Neutrophil (primary cell): ENCODE data around the gene GDF10.

ENCODE experiments used
- H3K27ac ChIP-seq: fragments of 200-600 bp; sonication (generic); 2 replicates; pipeline ENCODE4 v1.5.1; 2016; ENCODE audit warnings: mild to moderate bottlenecking, moderate library complexity
- H3K27me3 ChIP-seq: fragments of 200-600 bp; sonication (generic); 2 replicates; pipeline ENCODE4 v1.6.0; 2016; ENCODE audit warnings: mild to moderate bottlenecking
- H3K36me3 ChIP-seq: fragments of 200-600 bp; sonication (generic); 2 replicates; pipeline ENCODE4 v1.5.1; 2017
- H3K4me1 ChIP-seq, 2 experiments: fragments of 200-600 bp in 1 of 2; sonication (generic) in 1 of 2; 1 replicate in 1 of 2; 2 replicates in 1 of 2; pipeline versions ENCODE4 v1.5.1 to v1.6.1; 2013 to 2016; ENCODE audit warnings: low read depth in 1 of 2, low read length in 1 of 2, mild to moderate bottlenecking in 1 of 2, moderate library complexity in 1 of 2; ENCODE audit not compliant: control insufficient read depth in 1 of 2, insufficient read depth in 1 of 2
- H3K4me3 ChIP-seq, 2 experiments: fragments of 200-600 bp in 1 of 2; sonication (generic) in 1 of 2; 1 replicate in 1 of 2; 2 replicates in 1 of 2; pipeline ENCODE4 v1.5.1; 2013 to 2016; ENCODE audit warnings: low read depth in 1 of 2, low read length in 1 of 2, mild to moderate bottlenecking in 1 of 2, moderate library complexity in 1 of 2
- H3K9me3 ChIP-seq: fragments of 200-600 bp; sonication (generic); 2 replicates; pipeline ENCODE4 v1.5.1; 2016
- TF ChIP-seq, protein P1 (sequence below): fragments of 200-600 bp; sonication (generic); IDR thresholded peaks from 2 replicates; pipeline ENCODE4 v1.5.1; 2016; ENCODE audit warnings: antibody characterized with exemption

The GDF10 gene

DNA sequence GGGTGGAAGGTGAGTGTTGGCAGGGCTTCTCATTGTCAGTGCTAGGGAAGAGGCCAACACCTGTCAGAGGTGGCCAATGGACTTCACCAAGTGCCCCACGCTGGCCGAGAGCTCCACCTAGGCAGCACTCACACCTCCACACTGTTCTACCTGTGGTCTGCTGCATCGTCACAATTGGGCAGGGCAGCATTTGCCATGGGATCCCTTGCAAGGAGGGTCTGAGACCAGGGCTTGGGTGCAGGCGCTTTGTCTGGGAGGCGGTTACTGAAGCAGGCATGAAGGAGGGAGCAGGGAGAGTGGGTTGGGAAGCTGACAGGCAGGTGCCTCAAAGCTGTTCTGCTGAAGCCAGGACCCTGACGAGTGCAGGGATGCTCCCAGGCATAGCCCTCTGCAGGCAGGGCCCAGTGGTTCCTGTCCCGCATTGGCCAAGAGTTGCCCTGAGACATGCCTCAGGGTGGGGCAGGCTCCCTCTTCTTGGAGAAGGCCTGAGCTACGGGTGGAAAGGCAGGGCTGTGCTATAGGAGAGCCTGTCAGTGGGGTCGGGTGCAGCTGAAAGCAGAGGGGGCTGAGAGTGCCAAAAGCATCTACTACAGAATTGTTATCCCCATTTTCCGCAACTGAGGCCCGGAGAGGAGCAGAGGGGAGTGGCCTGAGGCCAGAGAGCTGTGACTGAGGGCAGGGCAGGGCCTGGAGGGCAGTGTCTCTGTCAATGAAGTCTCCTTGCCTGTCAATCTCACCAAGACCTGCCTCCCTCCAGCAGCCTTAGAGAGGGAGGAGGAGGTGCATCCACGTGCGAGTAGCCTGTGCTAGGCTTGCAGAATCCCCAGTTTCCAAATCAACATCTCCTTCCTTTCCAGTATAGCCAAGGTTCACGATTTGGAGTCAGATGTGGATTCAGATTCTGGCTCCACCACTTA lies 52.2 kb downstream of the GDF10 start:
- no peaks in the 10 kb centered on the region for H3K4me1 ChIP-seq
- TF ChIP-seq, protein P1, sequence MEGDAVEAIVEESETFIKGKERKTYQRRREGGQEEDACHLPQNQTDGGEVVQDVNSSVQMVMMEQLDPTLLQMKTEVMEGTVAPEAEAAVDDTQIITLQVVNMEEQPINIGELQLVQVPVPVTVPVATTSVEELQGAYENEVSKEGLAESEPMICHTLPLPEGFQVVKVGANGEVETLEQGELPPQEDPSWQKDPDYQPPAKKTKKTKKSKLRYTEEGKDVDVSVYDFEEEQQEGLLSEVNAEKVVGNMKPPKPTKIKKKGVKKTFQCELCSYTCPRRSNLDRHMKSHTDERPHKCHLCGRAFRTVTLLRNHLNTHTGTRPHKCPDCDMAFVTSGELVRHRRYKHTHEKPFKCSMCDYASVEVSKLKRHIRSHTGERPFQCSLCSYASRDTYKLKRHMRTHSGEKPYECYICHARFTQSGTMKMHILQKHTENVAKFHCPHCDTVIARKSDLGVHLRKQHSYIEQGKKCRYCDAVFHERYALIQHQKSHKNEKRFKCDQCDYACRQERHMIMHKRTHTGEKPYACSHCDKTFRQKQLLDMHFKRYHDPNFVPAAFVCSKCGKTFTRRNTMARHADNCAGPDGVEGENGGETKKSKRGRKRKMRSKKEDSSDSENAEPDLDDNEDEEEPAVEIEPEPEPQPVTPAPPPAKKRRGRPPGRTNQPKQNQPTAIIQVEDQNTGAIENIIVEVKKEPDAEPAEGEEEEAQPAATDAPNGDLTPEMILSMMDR = no peak
- no peak overlapping the region for H3K4me3 ChIP-seq
- H3K36me3 ChIP-seq = no peaks in the 10 kb centered on the region
- H3K9me3 ChIP-seq = no peaks in the 10 kb centered on the region
- H3K27ac ChIP-seq = no peak overlapping the region
- no peaks in the 10 kb centered on the region for H3K27me3 ChIP-seq

DNA sequence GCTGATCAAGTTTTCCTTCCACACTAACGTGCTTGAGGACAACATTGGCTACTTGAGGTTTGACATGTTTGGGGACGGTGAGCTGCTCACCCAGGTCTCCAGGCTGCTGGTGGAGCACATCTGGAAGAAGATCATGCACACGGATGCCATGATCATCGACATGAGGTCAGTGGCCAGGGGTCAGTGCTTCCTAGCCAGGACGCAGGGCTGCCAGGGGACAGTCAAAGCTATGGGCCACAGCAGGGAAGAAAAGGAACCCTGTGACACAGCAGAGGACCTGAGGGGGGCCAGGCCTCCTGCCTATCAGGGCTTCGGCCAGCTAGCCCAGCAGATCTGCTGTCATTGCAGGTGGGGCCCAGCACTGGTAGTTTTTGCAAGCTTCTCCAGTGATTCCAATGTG lies 53.4 kb downstream of the GDF10 start:
- H3K4me1 ChIP-seq = no peaks in the 10 kb centered on the region
- no peak overlapping the region for H3K4me3 ChIP-seq
- H3K9me3 ChIP-seq = no peaks in the 10 kb centered on the region
- no peaks in the 10 kb centered on the region for H3K27me3 ChIP-seq
- no peak overlapping the region for H3K27ac ChIP-seq
- TF ChIP-seq, protein P1 = no peak
- no peaks in the 10 kb centered on the region for H3K36me3 ChIP-seq

DNA sequence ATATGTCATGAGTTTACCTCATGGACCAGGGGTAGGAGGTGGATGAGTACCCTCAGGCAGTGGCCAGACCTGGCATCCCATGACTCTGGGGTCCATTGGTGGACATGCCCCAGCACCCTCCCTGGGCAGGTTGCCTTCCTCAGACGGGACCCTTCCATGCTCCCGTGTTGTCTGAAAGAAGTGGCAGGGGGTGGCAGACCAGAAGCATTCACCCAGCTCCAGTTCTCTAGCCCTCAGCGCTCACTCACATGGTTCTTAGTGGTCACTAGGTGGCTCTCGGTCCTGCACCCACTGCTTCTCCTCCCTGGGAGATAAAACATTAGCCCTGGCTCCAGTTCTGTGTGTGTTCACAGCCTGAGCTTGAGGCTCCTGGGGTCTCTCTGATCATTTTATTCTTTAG lies 54.2 kb downstream of the GDF10 start:
- Histone ChIP-seq H3K27ac (no peak overlapping the region), H3K4me3 (no peak overlapping the region), H3K27me3 (no peaks in the 10 kb centered on the region), H3K4me1 (no peaks in the 10 kb centered on the region), H3K36me3 (no peaks in the 10 kb centered on the region), H3K9me3 (no peaks in the 10 kb centered on the region)
- TF ChIP-seq, protein P1 = no peak

DNA sequence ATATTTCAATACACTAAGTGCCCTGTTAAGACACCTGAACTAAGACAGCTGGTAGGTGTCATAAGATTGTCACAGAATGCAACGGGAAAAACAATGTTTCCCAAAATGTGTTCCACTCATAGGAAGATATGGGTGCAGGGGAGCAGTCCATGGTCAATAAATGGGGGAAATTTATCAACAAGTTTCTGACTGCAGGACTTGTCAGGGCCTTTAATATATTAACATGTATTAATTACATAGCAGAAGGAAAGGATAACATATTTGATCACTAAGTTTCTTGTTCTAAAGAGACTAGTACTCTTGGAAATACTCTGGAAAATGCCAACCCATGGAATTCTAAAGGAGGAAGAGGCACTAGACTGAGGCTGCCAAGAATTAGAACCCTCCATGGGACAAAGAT lies 54.9 kb downstream of the GDF10 start:
- no peak overlapping the region for H3K27ac ChIP-seq
- no peaks in the 10 kb centered on the region for H3K4me1 ChIP-seq
- no peaks in the 10 kb centered on the region for H3K9me3 ChIP-seq
- no peak overlapping the region for H3K4me3 ChIP-seq
- H3K36me3 ChIP-seq = no peaks in the 10 kb centered on the region
- TF ChIP-seq, protein P1 = no peak
- H3K27me3 ChIP-seq = no peaks in the 10 kb centered on the region

DNA sequence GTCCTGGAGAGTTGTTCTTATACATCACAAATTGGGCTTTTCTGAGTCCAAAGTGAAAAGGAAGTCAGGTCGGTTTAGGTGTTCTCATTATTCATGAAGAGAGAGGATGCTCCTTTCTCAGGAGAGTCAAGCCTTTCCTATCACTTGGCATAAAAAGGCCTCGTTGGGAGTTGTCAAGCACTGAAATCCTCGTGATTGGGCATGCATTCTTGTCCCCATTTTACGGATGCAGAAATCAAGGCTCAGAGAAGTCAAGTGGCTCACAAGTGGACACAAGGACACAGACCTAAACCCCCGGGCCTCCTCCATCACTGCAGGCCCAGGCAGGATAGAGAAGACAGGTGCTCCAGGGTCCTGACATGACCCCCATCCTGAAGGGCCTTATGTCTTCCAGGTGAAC lies 56.7 kb downstream of the GDF10 start:
- Histone ChIP-seq H3K27ac (no peak overlapping the region), H3K4me1 (no peaks in the 10 kb centered on the region), H3K27me3 (no peaks in the 10 kb centered on the region), H3K9me3 (no peaks in the 10 kb centered on the region), H3K4me3 (no peak overlapping the region), H3K36me3 (no peaks in the 10 kb centered on the region)
- TF ChIP-seq, protein P1 = no peak
